GM12872 (cell line): ENCODE data around the gene MPV17L.

Experiments
- CTCF ChIP-seq: IDR thresholded peaks from 3 replicates; pipeline ENCODE4 v1.5.1; 2011; ENCODE audit warnings: low read depth, mild to moderate bottlenecking, low read length, moderate library complexity; ENCODE audit not compliant: insufficient read depth

The MPV17L gene

DNA sequence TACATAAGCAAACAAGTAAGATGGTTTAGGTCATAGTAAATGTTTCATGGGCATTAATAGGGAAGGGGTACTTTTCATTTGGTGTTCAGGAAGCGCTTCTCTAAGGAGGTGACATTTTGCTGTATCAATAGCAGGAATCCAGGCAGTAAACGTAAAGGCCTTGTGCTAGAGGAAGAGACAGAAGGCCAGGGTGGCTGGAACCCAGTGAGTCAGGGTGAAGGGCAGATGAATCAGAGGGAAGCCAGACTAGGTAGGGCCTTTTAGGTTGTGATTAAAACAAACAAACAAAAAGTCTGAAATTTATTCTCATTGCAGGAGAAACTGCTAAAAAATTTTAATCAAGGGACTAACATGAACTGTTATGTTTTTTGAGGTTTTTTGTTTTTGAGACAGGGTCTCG is 45.3 kb downstream of the MPV17L start:
- TF ChIP-seq CTCF: no peak

- no peak for TF ChIP-seq CTCF
Observed at GRCh38 chr16:15443753-15444152, 48.2 kb downstream of the MPV17L start.

DNA sequence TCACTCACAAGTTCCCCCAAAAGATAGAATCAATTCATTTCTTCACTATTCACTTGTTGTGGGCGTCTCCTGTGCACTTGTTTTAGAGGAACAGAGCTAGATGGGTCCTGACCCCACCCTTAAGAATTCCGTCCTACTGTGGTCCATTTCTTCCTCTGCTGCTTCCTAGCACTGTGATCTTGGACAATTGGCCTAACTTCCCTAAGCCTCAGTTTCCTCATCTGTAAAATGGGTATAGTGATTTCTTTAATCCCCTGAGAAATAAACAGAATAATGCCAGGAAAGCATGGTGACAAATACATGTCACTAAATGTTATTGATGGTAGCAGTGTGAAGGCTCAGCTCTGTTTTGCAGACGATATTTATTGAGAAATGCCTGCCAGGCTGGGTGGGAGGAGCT is 48.7 kb downstream of the MPV17L start:
- no peak for TF ChIP-seq CTCF

- TF ChIP-seq CTCF: no peak
Observed at GRCh38 chr16:15445450-15445849, 49.9 kb downstream of the MPV17L start.

DNA sequence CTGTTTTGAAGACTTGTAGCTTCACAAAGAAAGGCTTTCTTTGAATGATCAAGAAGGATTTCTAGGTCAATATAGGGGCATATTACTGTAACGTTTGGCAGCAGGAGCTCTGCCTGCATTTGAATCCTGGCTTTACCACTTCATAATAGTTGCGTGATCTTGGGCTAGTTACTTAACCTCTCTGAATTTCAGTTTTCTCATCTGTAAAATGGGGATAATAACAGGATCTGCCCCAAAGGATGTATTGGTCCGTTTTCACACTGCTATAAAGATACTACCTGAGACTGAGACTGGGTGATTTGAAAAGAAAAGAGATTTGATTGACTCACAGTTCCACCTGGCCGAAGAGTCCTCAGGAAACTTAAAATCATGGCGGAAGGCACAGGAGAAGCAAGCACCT is 51.3 kb downstream of the MPV17L start:
- TF ChIP-seq CTCF: no peak

- no peak for TF ChIP-seq CTCF
Observed at GRCh38 chr16:15450624-15451023, 55.1 kb downstream of the MPV17L start.

- TF ChIP-seq CTCF: no peak
Observed at GRCh38 chr16:15451098-15451731, 55.7 kb downstream of the MPV17L start.

DNA sequence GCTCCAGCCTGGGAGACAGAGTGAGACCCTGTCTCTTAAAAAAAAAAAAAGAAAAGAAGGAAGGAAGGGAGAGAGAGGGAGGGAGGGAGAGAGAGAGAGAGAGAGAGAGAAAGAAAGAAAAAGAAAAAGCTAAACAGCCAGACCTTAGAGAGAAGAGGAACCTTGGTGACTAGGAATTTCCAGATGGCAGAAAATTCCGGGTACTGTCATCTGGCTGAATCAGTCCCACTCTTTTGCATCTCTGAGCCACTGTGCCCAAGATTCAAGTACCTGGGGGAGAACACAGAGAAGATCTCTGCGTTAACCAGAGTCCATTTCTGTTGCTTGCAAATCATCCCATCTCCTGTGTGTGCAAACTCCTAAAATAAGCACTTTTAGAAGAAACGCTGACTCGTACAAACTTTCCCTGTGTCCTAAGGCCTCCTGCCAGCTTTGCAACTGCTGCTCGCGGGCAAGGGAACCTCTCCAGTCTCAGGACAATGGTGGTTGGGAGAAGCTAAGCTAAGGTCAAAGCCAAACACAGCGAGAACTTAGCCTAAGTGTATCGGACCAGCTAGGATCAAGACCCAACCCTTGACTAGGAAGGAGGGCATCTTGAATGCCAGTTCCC is 56.8 kb downstream of the MPV17L start:
- TF ChIP-seq CTCF: no peak
